ENCODE data around the gene TSTD2.

- TF ChIP-seq CTCF (IDR thresholded peaks at IDR 0.05) (no peak), CREM (CRISPR knock-in tag; IDR thresholded peaks at IDR 0.05) (no peak), ZNF263 (CRISPR knock-in tag; IDR thresholded peaks at IDR 0.05; ENCODE audit: low read depth) (no peak)
- TF ChIP-seq, protein P1, sequence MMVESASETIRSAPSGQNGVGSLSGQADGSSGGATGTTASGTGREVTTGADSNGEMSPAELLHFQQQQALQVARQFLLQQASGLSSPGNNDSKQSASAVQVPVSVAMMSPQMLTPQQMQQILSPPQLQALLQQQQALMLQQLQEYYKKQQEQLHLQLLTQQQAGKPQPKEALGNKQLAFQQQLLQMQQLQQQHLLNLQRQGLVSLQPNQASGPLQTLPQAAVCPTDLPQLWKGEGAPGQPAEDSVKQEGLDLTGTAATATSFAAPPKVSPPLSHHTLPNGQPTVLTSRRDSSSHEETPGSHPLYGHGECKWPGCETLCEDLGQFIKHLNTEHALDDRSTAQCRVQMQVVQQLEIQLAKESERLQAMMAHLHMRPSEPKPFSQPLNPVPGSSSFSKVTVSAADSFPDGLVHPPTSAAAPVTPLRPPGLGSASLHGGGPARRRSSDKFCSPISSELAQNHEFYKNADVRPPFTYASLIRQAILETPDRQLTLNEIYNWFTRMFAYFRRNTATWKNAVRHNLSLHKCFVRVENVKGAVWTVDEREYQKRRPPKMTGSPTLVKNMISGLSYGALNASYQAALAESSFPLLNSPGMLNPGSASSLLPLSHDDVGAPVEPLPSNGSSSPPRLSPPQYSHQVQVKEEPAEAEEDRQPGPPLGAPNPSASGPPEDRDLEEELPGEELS (CRISPR knock-in tag; IDR thresholded peaks at IDR 0.05), result no peak
Measured at GRCh38 chr9:97572892-97573365, 60.2 kb downstream of the TSTD2 start.
